Keratinocyte (primary cell): ENCODE data around the gene RIC3. TPM values are rescaled to one million over a fixed set of nuclear protein-coding genes. Genes with fewer than 3 reads are reported as not detected.

Experiments used
- DNase-seq: peaks from one replicate; pipeline ENCODE4 v3.0.0-alpha.2; 2011; ENCODE audit warnings: low read depth, missing footprints, low spot score
- FAIRE-seq: peaks from 2 replicates; lab custom pipeline; 2011; peaks lifted over from hg19 to GRCh38; lab: Jason Lieb, UNC
- H2AFZ ChIP-seq: 2 replicates; pipeline ENCODE4 v1.6.0; 2012; ENCODE audit warnings: low read length, control low read depth, inconsistent platforms; ENCODE audit not compliant: control insufficient read depth
- H3K27ac ChIP-seq: 2 replicates; pipeline ENCODE4 v1.5.1; 2011; ENCODE audit warnings: low read length; ENCODE audit not compliant: control insufficient read depth, insufficient read depth
- H3K27me3 ChIP-seq: 3 replicates; pipeline ENCODE4 v1.6.0; 2011; ENCODE audit warnings: low read length; ENCODE audit not compliant: control insufficient read depth, insufficient read depth; ENCODE audit errors: extremely low read depth
- H3K36me3 ChIP-seq, 2 experiments: 2 replicates in 1 of 2; 3 replicates in 1 of 2; pipeline ENCODE4 v1.5.1; 2011; ENCODE audit warnings: low read length in 2 of 2, mild to moderate bottlenecking in 1 of 2; ENCODE audit not compliant: control insufficient read depth in 2 of 2, insufficient read depth in 2 of 2; ENCODE audit errors: extremely low read depth in 1 of 2
- H3K4me1 ChIP-seq: 3 replicates; pipeline ENCODE4 v1.5.1; 2011; ENCODE audit warnings: low read length; ENCODE audit not compliant: control insufficient read depth, insufficient read depth; ENCODE audit errors: extremely low read depth
- H3K4me2 ChIP-seq: 3 replicates; pipeline ENCODE4 v1.6.0; 2011; ENCODE audit warnings: low read depth, low read length; ENCODE audit not compliant: control insufficient read depth, insufficient read depth; ENCODE audit errors: extremely low read depth
- H3K4me3 ChIP-seq, 3 experiments: fragments of 200-600 bp in 1 of 3; sonication (generic) in 1 of 3; 2 replicates in 2 of 3; 3 replicates in 1 of 3; pipeline ENCODE4 v1.5.1; 2011 to 2016; ENCODE audit warnings: low read length in 3 of 3, mild to moderate bottlenecking in 3 of 3, control low read depth in 2 of 3, inconsistent platforms in 1 of 3, low read depth in 1 of 3, mixed read lengths in 1 of 3, mixed run types in 1 of 3, moderate library complexity in 1 of 3; ENCODE audit not compliant: control insufficient read depth in 2 of 3, insufficient read depth in 2 of 3; ENCODE audit errors: extremely low read depth in 1 of 3
- H3K79me2 ChIP-seq: 2 replicates; pipeline ENCODE4 v1.6.0; 2012; ENCODE audit warnings: low read length; ENCODE audit not compliant: control insufficient read depth, insufficient read depth
- H3K9ac ChIP-seq: 3 replicates; pipeline ENCODE4 v1.6.0; 2011; ENCODE audit warnings: low read length; ENCODE audit not compliant: control insufficient read depth, insufficient read depth; ENCODE audit errors: extremely low read depth
- H3K9me1 ChIP-seq: 3 replicates; pipeline ENCODE4 v1.6.0; 2011; ENCODE audit warnings: low read length; ENCODE audit not compliant: control insufficient read depth, insufficient read depth; ENCODE audit errors: extremely low read depth
- H3K9me3 ChIP-seq: 2 replicates; pipeline ENCODE4 v1.5.1; 2012; ENCODE audit warnings: low read depth, low read length; ENCODE audit not compliant: control insufficient read depth
- H4K20me1 ChIP-seq: 3 replicates; pipeline ENCODE4 v1.6.0; 2011; ENCODE audit warnings: low read length; ENCODE audit not compliant: control insufficient read depth, insufficient read depth; ENCODE audit errors: extremely low read depth
- EZH2 ChIP-seq: IDR thresholded peaks from one replicate; pipeline ENCODE4 v1.6.1; 2012; ENCODE audit warnings: inconsistent platforms, mild to moderate bottlenecking, low read length, moderate library complexity
- dilution Hi-C: fragments of 300-500 bp; cut with MboI; formaldehyde crosslinking; loops from one replicate; pipeline ENCODE4 v1.7.0; 2020; ENCODE audit warnings: low sequenced_read_pairs; ENCODE audit not compliant: extremely low pct_ligation_motif_present
- polyA plus RNA-seq, 5 experiments: library from polyadenylated mRNA; depleted of rRNA in 3 of 5; stranded (reverse) in 3 of 5; stranded (forward) in 1 of 5; unstranded in 1 of 5; fragments of >200 nt; gene quantifications; 1 replicate in 1 of 5; 2 replicates in 3 of 5; 3 replicates in 1 of 5; pipeline versions ENCODE4 v1.2.1 to v1.2.3, GENCODE V29; 2011 to 2012; ENCODE audit warnings: missing spikeins in 2 of 5, low read depth in 1 of 5, low replicate concordance in 1 of 5
- TF ChIP-seq, protein P1 (sequence below), 3 experiments: IDR thresholded peaks in 1 of 3; conservative IDR thresholded peaks in 1 of 3; optimal IDR thresholded peaks in 1 of 3; 2 replicates in 2 of 3; 3 replicates in 1 of 3; pipeline versions ENCODE3 to v1.5.1; 2011; ENCODE audit warnings: low read length in 3 of 3, mild to moderate bottlenecking in 3 of 3, moderate library complexity in 2 of 3, control low read depth in 1 of 3, inconsistent platforms in 1 of 3; ENCODE audit not compliant: insufficient read depth in 2 of 3; ENCODE audit errors: extremely low read depth in 1 of 3

RIC3 gene
- polyA plus RNA-seq, 1 donor (not counting 4 experiments of a cell fraction or from before 2014, with no cell fraction given), result 2.5 TPM

DNA sequence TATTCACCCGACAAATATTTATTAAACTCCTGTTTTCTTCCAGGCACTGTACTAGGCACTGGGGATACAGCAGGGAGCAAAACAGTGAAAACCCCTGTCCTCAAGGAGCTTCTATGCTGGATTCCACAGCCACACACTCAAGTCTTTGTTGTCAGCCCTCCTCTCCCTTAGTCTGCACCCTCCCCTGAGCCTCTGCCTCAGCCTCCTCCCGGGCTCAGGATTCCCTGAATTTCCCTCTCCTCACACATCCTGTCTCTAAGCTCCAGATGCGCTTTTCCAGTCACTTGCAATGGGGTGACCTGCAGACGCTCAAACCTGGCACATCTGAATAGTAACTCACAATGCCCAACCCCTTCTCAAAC, 101.3 kb downstream of the RIC3 start:
- no peak overlapping the region for H3K9ac ChIP-seq
- no peak for TF ChIP-seq EZH2
- TF ChIP-seq, protein P1, sequence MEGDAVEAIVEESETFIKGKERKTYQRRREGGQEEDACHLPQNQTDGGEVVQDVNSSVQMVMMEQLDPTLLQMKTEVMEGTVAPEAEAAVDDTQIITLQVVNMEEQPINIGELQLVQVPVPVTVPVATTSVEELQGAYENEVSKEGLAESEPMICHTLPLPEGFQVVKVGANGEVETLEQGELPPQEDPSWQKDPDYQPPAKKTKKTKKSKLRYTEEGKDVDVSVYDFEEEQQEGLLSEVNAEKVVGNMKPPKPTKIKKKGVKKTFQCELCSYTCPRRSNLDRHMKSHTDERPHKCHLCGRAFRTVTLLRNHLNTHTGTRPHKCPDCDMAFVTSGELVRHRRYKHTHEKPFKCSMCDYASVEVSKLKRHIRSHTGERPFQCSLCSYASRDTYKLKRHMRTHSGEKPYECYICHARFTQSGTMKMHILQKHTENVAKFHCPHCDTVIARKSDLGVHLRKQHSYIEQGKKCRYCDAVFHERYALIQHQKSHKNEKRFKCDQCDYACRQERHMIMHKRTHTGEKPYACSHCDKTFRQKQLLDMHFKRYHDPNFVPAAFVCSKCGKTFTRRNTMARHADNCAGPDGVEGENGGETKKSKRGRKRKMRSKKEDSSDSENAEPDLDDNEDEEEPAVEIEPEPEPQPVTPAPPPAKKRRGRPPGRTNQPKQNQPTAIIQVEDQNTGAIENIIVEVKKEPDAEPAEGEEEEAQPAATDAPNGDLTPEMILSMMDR (optimal IDR thresholded peaks at IDR 0.05 in 1 of 3, IDR thresholded peaks at IDR 0.05 in 1 of 3, conservative IDR thresholded peaks at IDR 0.05 in 1 of 3; ENCODE audit: extremely low read depth in 1 of 3, insufficient read depth in 2 of 3, low read length in 3 of 3), result no peak
- dilution Hi-C loops, result no loop called here

DNA sequence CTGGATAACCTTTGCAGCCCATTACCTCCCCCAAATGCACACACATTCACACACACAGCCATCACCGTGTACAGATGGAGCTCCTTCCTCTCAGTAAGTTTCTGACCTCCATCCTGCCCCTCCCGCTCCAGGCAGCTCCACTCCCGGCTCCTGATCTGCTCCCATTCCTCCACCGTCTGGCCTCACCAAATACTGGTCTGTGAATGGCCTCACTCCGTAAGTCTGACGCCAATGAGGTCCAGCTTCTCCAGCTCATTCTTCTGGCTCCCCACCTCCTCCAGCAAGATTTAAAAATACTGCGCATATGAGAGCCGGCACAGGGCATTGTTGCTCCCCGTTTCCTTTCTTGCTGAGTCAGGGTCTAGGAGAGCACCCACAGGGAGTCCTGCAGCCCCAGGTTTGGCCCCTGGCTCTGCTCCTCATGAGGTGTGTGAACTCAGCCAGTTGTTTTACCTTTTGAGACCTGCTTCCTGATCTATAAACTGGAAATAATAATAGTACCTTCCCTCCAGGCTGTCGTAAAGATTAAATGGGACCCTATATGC, 101.8 kb downstream of the RIC3 start:
- DNase-seq, result no peak

More for the DNA sequence above, 101.3 kb downstream of the RIC3 start:
- Histone ChIP-seq H2AFZ (no peak overlapping the region), H3K9me3 (no peaks in the 10 kb centered on the region), H3K4me3 (no peak overlapping the region), H3K27me3 (peaks cover 5% of the 10 kb centered on the region), H3K36me3 (no peaks in the 10 kb centered on the region), H3K79me2 (no peaks in the 10 kb centered on the region), H3K4me1 (no peaks in the 10 kb centered on the region), H3K9me1 (no peaks in the 10 kb centered on the region), H3K4me2 (no peak overlapping the region), H4K20me1 (no peaks in the 10 kb centered on the region), H3K27ac (no peak overlapping the region)
- FAIRE-seq (no peak), DNase-seq (no peak)

More for the DNA sequence above, 101.8 kb downstream of the RIC3 start:
- Histone ChIP-seq H3K27ac (no peak overlapping the region), H3K79me2 (no peaks in the 10 kb centered on the region), H3K36me3 (no peaks in the 10 kb centered on the region), H3K9me3 (no peaks in the 10 kb centered on the region), H2AFZ (no peak overlapping the region), H3K4me2 (no peak overlapping the region), H3K4me3 (no peak overlapping the region), H3K4me1 (no peaks in the 10 kb centered on the region), H4K20me1 (no peaks in the 10 kb centered on the region), H3K9me1 (no peaks in the 10 kb centered on the region), H3K9ac (no peak overlapping the region), H3K27me3 (peaks cover 1% of the 10 kb centered on the region)
- TF ChIP-seq EZH2, result no peak
- TF ChIP-seq, protein P1 (optimal IDR thresholded peaks at IDR 0.05 in 1 of 3, IDR thresholded peaks at IDR 0.05 in 1 of 3, conservative IDR thresholded peaks at IDR 0.05 in 1 of 3; ENCODE audit: extremely low read depth in 1 of 3, insufficient read depth in 2 of 3, low read length in 3 of 3), result no peak
- FAIRE-seq, result no peak
- dilution Hi-C loops, result no loop called here
